GM04503 (cell line): Measurements from ENCODE around the gene RPL22L1.
"Not testable (repeated sequence)": the region's sequence is repeated elsewhere in the genome, so short reads cannot be mapped to it uniquely, and the experiment has no call there.

Experiments
- DNase-seq: peaks from one replicate; pipeline ENCODE4 v3.0.0-alpha.2; 2012; ENCODE audit warnings: low read depth

Gene RPL22L1

GRCh38 chr3:170869645-170870593 lies at the start of gene RPL22L1:
Gene RPL22L1, minus strand, starts transcription at chr3:170870195. Its CDS starts 28 bp downstream, at chr3:170870167.
- DNase-seq = peak; percentile 80

DNA sequence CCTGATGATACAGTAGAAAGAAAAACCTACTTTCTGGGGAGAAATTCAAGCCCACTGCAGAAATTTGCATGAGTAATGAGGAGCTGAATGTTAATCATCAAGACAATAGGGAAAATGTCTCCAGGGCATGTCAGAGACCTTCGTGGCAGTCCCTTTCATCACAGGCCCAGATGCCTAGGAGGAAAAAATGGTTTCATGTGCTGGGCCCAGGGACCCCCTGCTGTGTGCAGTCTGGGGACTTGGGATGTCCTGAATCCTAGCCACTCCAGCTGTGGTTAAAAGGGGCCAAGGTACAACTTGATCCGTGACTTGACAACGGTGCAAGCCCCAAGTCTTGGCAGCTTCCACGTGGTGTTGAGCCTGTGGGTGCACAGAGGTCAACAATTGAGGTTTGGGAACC lies 48.7 kb upstream of the RPL22L1 start:
- DNase-seq = no peak

GRCh38 chr3:170914690-170915089 lies 44.7 kb upstream of the RPL22L1 start:
- no peak for DNase-seq

DNA sequence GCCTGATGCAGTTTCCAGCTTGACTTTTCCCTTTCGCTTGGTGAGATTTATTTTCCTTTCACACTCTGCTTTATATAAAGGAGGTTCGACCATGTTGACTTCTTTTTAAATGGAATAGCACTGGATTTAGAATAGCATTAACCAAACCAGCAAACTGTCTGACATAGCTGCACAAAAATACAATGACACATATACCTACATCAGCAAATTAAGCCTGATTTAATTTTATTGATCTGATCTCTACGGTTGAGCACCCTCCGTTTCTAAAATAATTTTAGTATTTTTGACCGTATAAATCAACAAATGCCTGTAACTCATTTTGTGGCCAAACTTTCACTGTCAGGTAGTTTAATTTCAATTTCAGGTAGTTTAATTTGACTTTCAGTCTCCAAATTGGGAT lies 44.2 kb upstream of the RPL22L1 start:
- DNase-seq = no peak

GRCh38 chr3:170911051-170911450 lies 41.1 kb upstream of the RPL22L1 start:
- no peak for DNase-seq

- DNase-seq = no peak
Measured at GRCh38 chr3:170910542-170910941, 40.5 kb upstream of the RPL22L1 start.

DNA sequence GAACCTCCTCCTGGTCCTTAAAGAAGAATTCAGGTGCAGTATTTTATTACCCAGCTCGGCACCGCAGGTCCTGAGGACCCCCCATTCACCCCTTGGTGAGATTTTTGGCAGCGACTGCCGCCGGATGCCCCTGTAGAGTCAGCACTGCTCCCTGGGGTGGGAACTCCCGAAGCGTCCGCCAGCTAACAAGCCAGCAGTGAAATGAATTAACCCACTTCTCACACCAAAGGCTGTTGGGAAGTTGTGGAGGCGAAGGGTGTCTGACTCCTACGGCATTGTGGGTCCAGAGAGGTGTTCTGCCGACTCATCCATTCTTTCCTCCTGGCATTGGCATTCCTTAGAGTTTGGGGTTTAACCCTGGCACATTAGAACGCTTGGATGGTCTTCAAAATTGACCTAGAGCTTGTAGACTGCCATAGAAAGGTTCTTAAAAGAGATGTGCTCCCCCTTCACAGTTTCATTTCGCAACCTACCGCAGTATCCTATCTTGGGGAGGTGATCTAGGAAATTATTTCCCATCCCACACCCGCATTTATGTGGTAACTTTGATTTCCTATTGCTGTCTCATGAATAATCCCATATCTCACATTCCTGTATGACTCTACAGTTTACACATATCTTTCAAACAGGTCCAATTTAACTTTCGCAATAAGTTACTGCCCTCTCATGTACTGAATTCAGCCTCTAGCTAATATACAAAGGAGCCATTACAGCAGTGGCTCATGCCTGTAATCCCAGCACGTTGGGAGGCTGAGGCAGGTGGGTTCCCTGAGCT lies 39.3 kb upstream of the RPL22L1 start:
- peak; percentile 73 for DNase-seq

GRCh38 chr3:170908235-170909116 lies 38.5 kb upstream of the RPL22L1 start, which contains the start of gene EIF5A2:
Gene EIF5A2, minus strand, starts transcription at chr3:170908637. Its CDS starts 831 bp downstream, at chr3:170907806.
- peak; percentile 68 for DNase-seq

- DNase-seq = no peak
Measured at GRCh38 chr3:170907637-170908234, 37.7 kb upstream of the RPL22L1 start.

DNA sequence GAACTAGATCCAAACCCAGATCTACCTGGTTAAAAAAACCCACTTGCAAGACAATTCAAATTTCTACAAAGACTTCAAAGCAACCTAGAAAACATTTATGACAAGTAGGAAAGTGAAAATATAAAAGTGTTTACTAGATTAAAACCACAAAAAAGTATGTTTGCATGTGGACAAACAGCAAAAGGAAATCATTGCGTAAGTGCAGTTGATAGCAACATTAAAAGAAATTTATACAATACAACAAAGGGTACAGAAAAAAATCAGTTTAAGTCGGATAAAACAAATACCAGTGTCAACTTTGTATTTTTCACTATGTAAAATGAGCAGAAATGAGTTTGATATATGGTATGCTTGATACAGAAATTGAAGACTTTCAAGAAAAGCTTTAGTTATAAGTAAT lies 35.9 kb upstream of the RPL22L1 start:
- DNase-seq = no peak

DNA sequence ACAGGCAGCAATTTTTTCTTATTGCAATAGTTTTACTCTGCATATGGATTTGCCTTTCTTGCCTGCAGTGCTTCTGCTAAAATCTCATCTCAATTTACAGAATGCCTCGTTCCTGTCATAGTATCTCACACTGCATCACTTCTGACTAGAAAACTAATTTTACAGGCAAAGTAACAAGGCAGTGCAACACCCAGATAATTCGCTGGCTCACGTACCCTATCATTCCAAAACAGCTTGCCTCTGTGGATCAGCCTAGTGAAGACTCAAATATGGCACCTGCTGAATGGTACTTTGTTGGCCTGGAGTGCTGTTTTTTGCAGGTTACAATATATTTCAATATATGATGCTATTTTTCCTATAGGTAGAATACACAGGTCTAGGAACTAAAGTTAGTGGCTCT lies 33.1 kb upstream of the RPL22L1 start:
- no peak for DNase-seq

DNA sequence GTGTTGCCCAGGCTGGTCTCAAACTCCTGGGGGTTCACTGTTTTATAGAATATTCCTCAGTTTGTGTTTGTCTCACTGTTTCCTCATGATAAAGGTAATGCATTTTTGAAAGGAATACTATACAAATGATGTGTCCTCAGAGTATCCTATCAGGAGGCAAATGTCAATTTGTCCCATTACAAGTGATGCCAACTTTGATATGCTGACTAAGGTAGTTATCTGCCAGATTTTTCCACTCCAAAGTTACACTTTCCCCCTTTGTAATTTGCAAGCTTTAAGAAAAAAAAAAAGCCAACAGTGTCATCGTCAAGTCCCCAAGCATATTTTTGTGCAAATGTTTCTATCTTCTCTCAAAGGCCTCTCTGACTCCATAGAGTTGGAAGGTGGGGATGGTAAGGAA lies 29.5 kb upstream of the RPL22L1 start:
- DNase-seq = no peak

DNA sequence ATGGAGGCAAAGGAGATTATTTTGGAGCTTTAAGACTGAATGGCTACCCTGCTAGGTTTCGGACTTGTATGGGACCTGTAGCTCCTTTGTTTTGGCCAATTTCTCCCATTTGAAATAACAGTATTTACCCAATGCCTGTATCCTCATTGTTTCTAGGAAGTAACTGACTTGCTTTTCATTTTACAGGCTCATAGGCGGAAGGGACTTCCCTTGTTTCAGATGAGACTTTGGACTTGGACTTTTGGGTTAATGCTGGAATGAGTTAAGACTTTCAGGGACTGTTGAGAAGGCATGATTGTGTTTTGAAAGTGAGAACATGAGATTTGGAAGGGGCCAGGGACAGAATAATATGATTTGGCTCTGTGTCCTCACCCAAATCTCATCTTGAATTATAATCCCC lies 28.0 kb upstream of the RPL22L1 start:
- DNase-seq = no peak

GRCh38 chr3:170897199-170897598 lies 27.2 kb upstream of the RPL22L1 start:
- not testable (repeated sequence) for DNase-seq

DNA sequence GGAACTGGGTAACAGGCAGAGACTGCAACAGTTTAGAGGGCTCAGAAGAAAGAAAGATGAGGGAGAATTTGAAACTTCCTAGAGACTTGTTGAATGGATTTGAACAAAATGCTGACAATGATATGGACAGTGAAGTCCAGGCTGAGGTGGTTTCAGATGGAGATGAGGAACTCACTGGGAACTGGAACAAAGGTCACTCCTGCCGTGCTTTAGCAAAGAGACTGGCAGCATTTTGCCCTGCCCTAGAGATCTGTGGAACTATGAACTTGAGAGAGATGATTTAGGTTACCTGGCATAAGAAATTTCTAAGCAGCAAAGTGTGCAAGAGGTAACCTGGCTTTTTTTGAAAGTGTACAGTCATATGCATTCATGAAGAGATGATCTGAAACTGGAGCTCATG lies 26.8 kb upstream of the RPL22L1 start:
- no peak for DNase-seq

GRCh38 chr3:170896333-170896732 lies 26.3 kb upstream of the RPL22L1 start:
- DNase-seq = not testable (repeated sequence)

DNA sequence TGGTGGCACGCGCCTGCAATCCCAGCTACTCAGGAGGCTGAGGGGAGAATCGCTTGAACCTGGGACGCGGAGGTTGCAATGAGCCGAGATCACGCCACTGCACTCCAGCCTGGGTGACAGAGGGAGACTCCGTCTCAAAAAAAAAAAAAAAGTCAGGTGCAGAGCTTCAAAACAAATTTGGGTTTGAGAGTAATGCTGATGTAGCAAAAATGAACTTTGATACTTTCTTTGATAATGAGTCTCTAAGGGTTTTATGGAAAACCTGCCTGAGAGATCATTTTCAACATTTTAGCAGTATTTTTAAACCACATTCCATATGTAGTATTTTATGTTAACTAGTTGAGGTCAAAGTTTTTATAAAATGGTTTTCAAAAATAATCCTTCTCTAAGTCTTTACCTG lies 23.9 kb upstream of the RPL22L1 start:
- DNase-seq = no peak

DNA sequence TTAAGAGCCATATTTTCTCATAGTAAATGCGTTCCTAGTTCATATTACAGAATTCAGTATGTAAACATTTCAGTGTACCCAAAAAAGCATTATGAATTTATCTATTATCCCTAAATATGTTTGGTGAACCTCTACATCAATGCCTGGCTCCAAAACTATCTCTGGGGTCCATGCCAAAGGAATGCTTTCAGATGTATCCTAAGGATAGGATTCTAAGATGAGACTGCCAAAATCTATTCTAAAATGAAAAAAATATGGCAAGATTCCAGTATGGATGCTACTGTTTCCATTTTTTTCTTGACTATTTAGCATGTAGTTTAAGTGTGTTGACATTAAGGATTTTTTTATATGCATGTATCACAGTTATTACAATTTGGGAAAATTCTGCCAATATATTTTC lies 19.6 kb upstream of the RPL22L1 start:
- no peak for DNase-seq

- no peak for DNase-seq
Measured at GRCh38 chr3:170889132-170889531, 19.1 kb upstream of the RPL22L1 start.

DNA sequence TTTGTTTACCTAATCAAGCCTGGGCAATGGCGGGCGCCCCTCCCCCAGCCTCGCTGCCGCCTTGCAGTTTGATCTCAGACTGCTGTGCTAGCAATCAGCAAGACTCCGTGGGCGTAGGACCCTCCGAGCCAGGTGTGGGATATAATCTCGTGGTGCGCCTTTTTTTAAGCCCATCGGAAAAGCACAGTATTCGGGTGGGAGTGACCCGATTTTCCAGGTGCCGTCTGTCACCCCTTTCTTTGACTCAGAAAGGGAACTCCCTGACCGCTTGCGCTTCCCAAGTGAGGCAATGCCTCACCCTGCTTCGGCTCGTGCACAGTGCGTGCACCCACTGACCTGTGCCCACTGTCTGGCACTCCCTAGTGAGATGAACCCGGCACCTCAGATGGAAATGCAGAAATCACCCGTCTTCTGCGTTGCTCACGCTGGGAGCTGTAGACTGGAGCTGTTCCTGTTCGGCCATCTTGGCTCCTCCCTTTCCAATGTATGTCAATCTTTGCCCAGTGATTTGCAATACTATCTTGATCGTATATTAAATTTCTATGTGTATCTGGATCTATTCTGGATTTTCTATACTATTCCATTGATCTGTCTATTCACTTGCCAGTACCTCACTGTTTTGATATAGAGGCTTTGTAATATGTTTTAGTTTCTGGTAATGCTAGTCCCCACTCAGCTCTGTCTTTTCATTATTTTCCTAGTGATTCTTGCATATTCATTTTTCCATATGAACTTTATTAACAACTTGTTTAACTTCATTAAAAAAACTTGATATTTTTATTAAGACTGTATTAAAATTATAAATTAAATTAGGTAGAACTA lies 14.3 kb upstream of the RPL22L1 start:
- DNase-seq = not testable (repeated sequence)

GRCh38 chr3:170878688-170879087 lies 8.7 kb upstream of the RPL22L1 start:
- DNase-seq = not testable (repeated sequence)
